Astrocyte (in vitro differentiated cells and primary cell): ENCODE data around the gene SLC13A1.

Experiments used
- CTCF ChIP-seq: IDR thresholded peaks from 2 replicates; pipeline ENCODE4 v1.5.1; 2011; ENCODE audit warnings: low read depth, mild to moderate bottlenecking, inconsistent platforms, low read length, moderate library complexity; ENCODE audit not compliant: insufficient read depth
- EZH2 ChIP-seq: IDR thresholded peaks from 2 replicates; pipeline ENCODE4 v1.6.1; 2012; ENCODE audit warnings: mild to moderate bottlenecking, low read length, inconsistent platforms; ENCODE audit not compliant: insufficient read depth

DNA sequence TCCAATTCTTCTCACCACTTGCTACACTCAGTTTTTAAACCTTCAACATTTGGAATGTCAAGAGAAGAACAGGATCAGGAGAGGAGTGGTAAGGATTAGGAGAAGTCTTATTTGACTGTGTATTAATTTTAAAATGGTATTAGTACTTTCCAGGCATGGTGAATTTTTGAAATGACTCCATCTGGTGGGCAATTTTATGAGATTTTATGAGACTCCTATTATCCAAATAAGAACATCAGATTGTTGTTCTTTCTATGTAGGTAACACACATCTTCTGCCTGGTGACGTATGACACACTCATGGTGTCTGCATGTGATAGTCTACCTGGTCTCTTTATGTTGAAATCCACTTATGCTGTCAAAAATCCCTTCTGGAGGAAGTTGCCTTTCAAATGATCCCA is 51.0 kb downstream of the SLC13A1 start:
- TF ChIP-seq CTCF: no peak
- no peak for TF ChIP-seq EZH2
